Activated T-cell treated with anti-CD3 and anti-CD28 coated beads, Interleukin-2, amount 50 U/mL, for 72 hours (primary cell): ENCODE measurements around the gene SKIC2. TPM values are rescaled to one million over a fixed set of nuclear protein-coding genes. Genes with fewer than 3 reads are reported as not detected.

Experiments used
- ATAC-seq, 2 donors: fragments of 150-1000 bp; cut with Tn5 transposase; replicated peaks in 1 of 2; 2 replicates each; pipeline ENCODE4 v1.10.0; 2021; ENCODE audit warnings: moderate library complexity in 2 of 2, mild to moderate bottlenecking in 1 of 2
- DNase-seq, 2 donors: peaks; one replicate each; pipeline ENCODE4 v3.0.0; 2021 to 2022; ENCODE audit warnings: mixed read lengths in 1 of 2
- H3K27ac Mint-ChIP-seq: one replicate; pipeline ENCODE4 v1.8.0; 2022; ENCODE audit warnings: mild to moderate bottlenecking, moderate library complexity, mixed read lengths
- H3K27me3 Mint-ChIP-seq: one replicate; pipeline ENCODE4 v1.8.0; 2022; ENCODE audit warnings: low read depth, mixed read lengths
- H3K36me3 Mint-ChIP-seq, 2 donors: one replicate each; pipeline ENCODE4 v1.8.0; 2022; ENCODE audit warnings: mixed read lengths in 2 of 2, mild to moderate bottlenecking in 1 of 2; ENCODE audit not compliant: insufficient read depth in 2 of 2
- H3K4me1 Mint-ChIP-seq: one replicate; pipeline ENCODE4 v1.8.0; 2022; ENCODE audit warnings: low read depth, mixed read lengths
- H3K4me3 Mint-ChIP-seq, 2 donors: one replicate each; pipeline ENCODE4 v1.8.0; 2022; ENCODE audit warnings: mild to moderate bottlenecking in 2 of 2, mixed read lengths in 2 of 2, moderate library complexity in 2 of 2
- H3K9me3 Mint-ChIP-seq, 2 donors: one replicate each; pipeline ENCODE4 v1.8.0; 2022; ENCODE audit warnings: mixed read lengths in 2 of 2
- total RNA-seq, 2 donors: library from RNA; stranded (reverse); gene quantifications; one replicate each; pipeline ENCODE4 v1.2.3, GENCODE V29; 2022

The SKIC2 gene
- total RNA-seq, 2 donors from 2014 or later = 75.7 to 79.7 TPM

GRCh38 chr6:31948753-31949413 is 10.1 kb upstream of the SKIC2 start:
- ATAC-seq (no peak), DNase-seq (no peak)
- Mint-ChIP-seq H3K27me3 (peaks cover 18% of the 10 kb centered on the region), H3K4me1 (peaks cover 14% of the 10 kb centered on the region), H3K4me3 (no peak overlapping the region), H3K36me3 (peaks cover 0 to 4% of the 10 kb centered on the region in 2 donors), H3K9me3 (no peaks in the 10 kb centered on the region), H3K27ac (no peak overlapping the region)

DNA sequence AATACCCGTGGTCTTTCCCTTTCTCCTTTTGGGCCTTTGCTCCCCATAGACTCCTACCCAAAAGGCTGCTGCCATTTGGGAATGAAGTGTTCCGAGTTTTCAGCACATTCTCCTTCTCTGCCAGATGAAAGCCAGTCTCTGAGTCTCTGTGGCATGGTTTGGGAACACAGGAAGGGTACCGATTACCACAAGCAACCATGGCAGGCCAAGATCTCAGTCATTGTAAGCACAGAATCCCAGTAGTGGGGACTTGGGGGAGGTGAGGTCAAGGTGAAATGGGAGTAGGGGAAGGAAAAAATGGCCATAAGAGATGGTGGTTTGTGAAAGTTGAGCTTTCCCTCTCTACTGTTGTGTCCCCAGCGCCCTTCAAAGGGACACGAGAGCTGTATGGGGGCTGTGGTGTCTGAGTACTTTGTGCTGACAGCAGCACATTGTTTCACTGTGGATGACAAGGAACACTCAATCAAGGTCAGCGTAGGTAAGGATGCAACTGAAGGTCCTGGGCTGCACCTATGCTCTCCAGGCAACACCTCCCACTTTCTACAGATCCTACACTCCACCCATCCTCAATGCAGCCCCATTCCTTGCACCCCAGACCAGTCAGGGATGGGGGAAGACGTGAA is 8.9 kb upstream of the SKIC2 start:
- peaks cover 10% of the 10 kb centered on the region for H3K27me3 Mint-ChIP-seq
- no peak for DNase-seq
- no peaks in the 10 kb centered on the region for H3K9me3 Mint-ChIP-seq
- peaks cover 14% of the 10 kb centered on the region for H3K4me1 Mint-ChIP-seq
- H3K27ac Mint-ChIP-seq = no peak overlapping the region
- ATAC-seq = no peak
- no peak overlapping the region for H3K4me3 Mint-ChIP-seq
- H3K36me3 Mint-ChIP-seq = peaks cover 0 to 10% of the 10 kb centered on the region in 2 donors

GRCh38 chr6:31952140-31952805 is 6.7 kb upstream of the SKIC2 start:
- Mint-ChIP-seq H3K4me3 (no peak overlapping the region), H3K27ac (no peak overlapping the region), H3K36me3 (peaks cover 0 to 17% of the 10 kb centered on the region in 2 donors), H3K27me3 (peaks cover 10% of the 10 kb centered on the region), H3K9me3 (no peaks in the 10 kb centered on the region), H3K4me1 (peaks cover 7% of the 10 kb centered on the region)
- DNase-seq (peak; percentile 56 to 59), ATAC-seq (peak; percentile 58 to 60)

- no peaks in the 10 kb centered on the region for H3K9me3 Mint-ChIP-seq
- H3K4me3 Mint-ChIP-seq = no peak overlapping the region
- no peak overlapping the region for H3K27ac Mint-ChIP-seq
- no peak for DNase-seq
- peaks cover 13% of the 10 kb centered on the region for H3K4me1 Mint-ChIP-seq
- H3K36me3 Mint-ChIP-seq = peaks cover 0 to 17% of the 10 kb centered on the region in 2 donors
- ATAC-seq = no peak
- peaks cover 5% of the 10 kb centered on the region for H3K27me3 Mint-ChIP-seq
These were observed 6.1 kb upstream of the SKIC2 start for GRCh38 chr6:31952890-31953289.

DNA sequence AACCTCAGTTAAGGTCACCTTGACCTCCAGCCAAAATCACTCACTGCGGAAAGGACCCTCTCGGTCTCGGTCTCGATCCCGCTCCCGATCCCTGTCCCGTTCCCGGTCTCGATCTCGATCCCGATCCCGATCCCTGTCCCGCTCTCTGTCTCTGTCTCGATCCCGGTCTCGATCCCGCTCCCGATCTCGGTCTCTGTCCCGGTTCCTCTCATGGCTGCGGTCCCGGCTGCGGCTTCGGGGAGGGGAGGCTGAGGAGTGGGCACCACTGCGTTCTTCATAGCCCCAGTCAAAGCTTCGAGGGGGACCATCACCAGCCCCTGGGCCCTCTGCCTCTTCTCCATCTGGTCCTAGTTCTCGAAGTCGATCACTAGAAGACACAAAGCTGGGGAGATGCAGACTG is 4.5 kb upstream of the SKIC2 start:
- Mint-ChIP-seq H3K4me1 (peaks cover 25% of the 10 kb centered on the region), H3K9me3 (no peaks in the 10 kb centered on the region), H3K27ac (no peak overlapping the region), H3K36me3 (peaks cover 0 to 17% of the 10 kb centered on the region in 2 donors), H3K4me3 (no peak overlapping the region), H3K27me3 (no peaks in the 10 kb centered on the region)
- no peak for DNase-seq
- no peak for ATAC-seq

GRCh38 chr6:31956796-31957195 is 2.2 kb upstream of the SKIC2 start:
- no peak overlapping the region for H3K27ac Mint-ChIP-seq
- H3K36me3 Mint-ChIP-seq = peaks cover 3 to 17% of the 10 kb centered on the region in 2 donors

GRCh38 chr6:31958412-31958740 is 599 bp upstream of the SKIC2 start:
- H3K27me3 Mint-ChIP-seq = no peaks in the 10 kb centered on the region
- peak overlapping the region; percentile 89 to 94 for H3K4me3 Mint-ChIP-seq
- ATAC-seq (peak in 1 of 2 donors; percentile 0), DNase-seq (no peak)
- H3K36me3 Mint-ChIP-seq = peaks cover 3 to 15% of the 10 kb centered on the region in 2 donors
- H3K9me3 Mint-ChIP-seq = no peaks in the 10 kb centered on the region
- H3K4me1 Mint-ChIP-seq = peaks cover 52% of the 10 kb centered on the region
- peak overlapping the region; percentile 85 for H3K27ac Mint-ChIP-seq

More at GRCh38 chr6:31956796-31957195, 2.2 kb upstream of the SKIC2 start:
- Mint-ChIP-seq H3K4me3 (no peak overlapping the region), H3K4me1 (peaks cover 44% of the 10 kb centered on the region), H3K27me3 (no peaks in the 10 kb centered on the region), H3K9me3 (no peaks in the 10 kb centered on the region)
- no peak for DNase-seq
- ATAC-seq = no peak

DNA sequence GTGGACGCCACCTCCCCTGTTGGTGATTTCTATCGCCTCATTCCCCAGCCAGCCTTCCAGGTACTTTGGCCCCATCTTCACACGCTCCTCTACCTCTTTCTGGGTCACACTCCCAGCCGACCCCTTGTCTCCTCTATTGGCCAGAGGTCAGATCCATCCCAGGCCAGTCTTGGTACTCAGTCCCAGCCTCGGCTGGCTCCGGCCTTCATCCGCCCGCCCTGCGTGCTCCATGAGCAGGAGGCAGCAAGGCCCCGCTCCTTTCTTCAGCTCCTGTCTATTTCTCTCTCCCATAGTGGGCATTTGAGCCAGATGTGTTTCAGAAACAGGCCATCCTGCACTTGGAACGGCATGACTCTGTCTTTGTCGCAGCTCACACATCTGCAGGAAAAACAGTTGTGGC is 2.6 kb downstream of the SKIC2 start:
- no peaks in the 10 kb centered on the region for H3K9me3 Mint-ChIP-seq
- peaks cover 51% of the 10 kb centered on the region for H3K4me1 Mint-ChIP-seq
- DNase-seq (no peak), ATAC-seq (no peak)
- no peak overlapping the region for H3K4me3 Mint-ChIP-seq
- no peaks in the 10 kb centered on the region for H3K27me3 Mint-ChIP-seq
- H3K36me3 Mint-ChIP-seq = peaks cover 3 to 9% of the 10 kb centered on the region in 2 donors
- H3K27ac Mint-ChIP-seq = no peak overlapping the region

- Mint-ChIP-seq H3K36me3 (peaks cover 3 to 7% of the 10 kb centered on the region in 2 donors), H3K27ac (no peak overlapping the region)
- DNase-seq = no peak
These were observed 4.9 kb downstream of the SKIC2 start for GRCh38 chr6:31963921-31964320.

DNA sequence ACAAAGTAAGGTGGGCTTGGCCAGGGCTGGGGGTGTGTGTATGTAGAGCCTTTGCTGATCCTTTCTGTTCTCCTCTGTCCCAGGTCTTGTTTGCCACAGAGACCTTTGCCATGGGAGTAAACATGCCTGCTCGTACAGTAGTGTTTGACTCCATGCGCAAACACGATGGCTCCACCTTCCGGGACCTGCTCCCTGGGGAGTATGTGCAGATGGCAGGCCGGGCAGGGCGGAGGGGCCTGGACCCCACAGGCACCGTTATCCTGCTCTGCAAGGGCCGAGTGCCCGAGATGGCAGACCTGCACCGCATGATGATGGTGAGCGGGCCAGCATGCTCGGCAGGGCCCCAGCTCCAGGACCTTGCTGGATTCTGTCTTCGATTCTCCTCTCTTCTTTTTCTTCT is 6.7 kb downstream of the SKIC2 start:
- peaks cover 3 to 13% of the 10 kb centered on the region in 2 donors for H3K36me3 Mint-ChIP-seq
- H3K27me3 Mint-ChIP-seq = no peaks in the 10 kb centered on the region
- DNase-seq (no peak), ATAC-seq (no peak)
- H3K27ac Mint-ChIP-seq = no peak overlapping the region
- H3K9me3 Mint-ChIP-seq = no peaks in the 10 kb centered on the region
- H3K4me3 Mint-ChIP-seq = no peak overlapping the region
- peaks cover 30% of the 10 kb centered on the region for H3K4me1 Mint-ChIP-seq

More at GRCh38 chr6:31963921-31964320, 4.9 kb downstream of the SKIC2 start:
- H3K9me3 Mint-ChIP-seq = no peaks in the 10 kb centered on the region
- H3K4me3 Mint-ChIP-seq = no peak overlapping the region
- no peak for ATAC-seq
- H3K4me1 Mint-ChIP-seq = peaks cover 32% of the 10 kb centered on the region
- H3K27me3 Mint-ChIP-seq = no peaks in the 10 kb centered on the region

DNA sequence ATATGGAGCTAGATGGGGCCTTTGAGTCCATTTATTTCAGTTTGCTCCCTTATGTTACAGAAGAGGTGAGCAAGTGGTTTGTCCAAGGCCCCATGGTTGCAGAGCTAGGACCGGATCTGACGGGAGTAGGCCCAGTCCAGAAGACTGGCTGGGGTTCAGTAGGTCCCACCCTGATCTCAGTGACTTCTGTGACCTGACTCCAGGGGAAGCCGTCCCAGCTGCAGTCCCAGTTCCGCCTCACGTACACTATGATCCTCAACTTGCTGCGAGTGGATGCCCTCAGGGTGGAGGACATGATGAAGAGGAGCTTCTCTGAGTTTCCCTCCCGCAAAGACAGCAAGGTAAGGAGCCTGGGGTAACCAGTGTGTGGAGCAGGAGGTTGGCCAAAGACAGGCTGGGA is 7.5 kb downstream of the SKIC2 start:
- Mint-ChIP-seq H3K9me3 (no peaks in the 10 kb centered on the region), H3K27me3 (no peaks in the 10 kb centered on the region), H3K27ac (no peak overlapping the region), H3K4me3 (no peak overlapping the region), H3K36me3 (peaks cover 3 to 13% of the 10 kb centered on the region in 2 donors), H3K4me1 (peaks cover 28% of the 10 kb centered on the region)
- ATAC-seq (no peak), DNase-seq (no peak)

- no peak for DNase-seq
- Mint-ChIP-seq H3K36me3 (peaks cover 2 to 13% of the 10 kb centered on the region in 2 donors), H3K27ac (peak overlapping the region; percentile 16), H3K9me3 (no peaks in the 10 kb centered on the region), H3K27me3 (no peaks in the 10 kb centered on the region), H3K4me1 (peaks cover 22% of the 10 kb centered on the region), H3K4me3 (no peak overlapping the region)
- no peak for ATAC-seq
These were observed 8.3 kb downstream of the SKIC2 start for GRCh38 chr6:31966997-31967925.

- peaks cover 2 to 13% of the 10 kb centered on the region in 2 donors for H3K36me3 Mint-ChIP-seq
- peaks cover 25% of the 10 kb centered on the region for H3K4me1 Mint-ChIP-seq
- H3K9me3 Mint-ChIP-seq = no peaks in the 10 kb centered on the region
- DNase-seq = no peak
- H3K27me3 Mint-ChIP-seq = no peaks in the 10 kb centered on the region
- no peak overlapping the region for H3K4me3 Mint-ChIP-seq
- H3K27ac Mint-ChIP-seq = no peak overlapping the region
- ATAC-seq = no peak
These were observed 8.9 kb downstream of the SKIC2 start for GRCh38 chr6:31967926-31968320.
